GM13976 (cell line): ENCODE measurements around the gene VTI1B.
"Not testable (repeated sequence)": the region's sequence is repeated elsewhere in the genome, so short reads cannot be mapped to it uniquely, and the experiment has no call there.

Source experiments
- DNase-seq: peaks from one replicate; pipeline ENCODE4 v3.0.0; 2012; ENCODE audit warnings: low spot score
- CTCF ChIP-seq: IDR thresholded peaks from 2 replicates; pipeline ENCODE4 v1.5.1; 2012; ENCODE audit warnings: borderline replicate concordance, mild to moderate bottlenecking; ENCODE audit not compliant: insufficient read depth; ENCODE audit errors: extremely low read depth, missing control alignments, control extremely low read depth
- in situ Hi-C: fragments of 300-500 bp; cut with MboI; formaldehyde crosslinking; loops from one replicate; pipeline ENCODE4 v1.12.0; 2022; ENCODE audit warnings: low sequenced_read_pairs, mixed read lengths, inconsistent platforms; ENCODE audit not compliant: unreplicated experiment

VTI1B gene

DNA sequence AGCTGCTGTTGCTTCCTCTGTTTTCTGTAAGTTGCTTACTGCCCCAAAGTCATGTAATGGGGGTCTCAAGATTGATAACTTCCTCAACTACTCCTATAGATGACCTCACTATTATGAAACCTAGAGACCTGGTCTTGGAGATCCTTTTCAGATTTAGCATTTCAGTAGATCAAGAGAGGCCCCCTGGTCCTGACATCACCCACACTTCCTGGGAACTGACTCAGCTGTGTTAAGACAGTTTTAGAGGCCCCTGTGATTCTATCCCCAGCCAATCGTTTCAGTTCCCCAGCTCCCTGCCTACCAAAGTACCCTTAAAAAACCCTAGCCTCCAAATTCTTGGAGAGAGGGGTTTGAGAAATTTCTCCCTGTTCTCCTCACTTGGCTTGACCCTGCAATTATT is 63.9 kb downstream of the VTI1B start:
- no peak for DNase-seq
- TF ChIP-seq CTCF, result no peak
- in situ Hi-C loops, result loop anchor here (10.0 kb wide), 1 partner anchor 94 kb away; the partner anchor contains the start of gene RDH12

GRCh38 chr14:67609642-67610310 is 64.7 kb downstream of the VTI1B start:
- in situ Hi-C loops, result loop anchor here (10.0 kb wide), 1 partner anchor 95 kb away; the partner anchor contains the start of gene RDH12
- TF ChIP-seq CTCF, result no peak

DNA sequence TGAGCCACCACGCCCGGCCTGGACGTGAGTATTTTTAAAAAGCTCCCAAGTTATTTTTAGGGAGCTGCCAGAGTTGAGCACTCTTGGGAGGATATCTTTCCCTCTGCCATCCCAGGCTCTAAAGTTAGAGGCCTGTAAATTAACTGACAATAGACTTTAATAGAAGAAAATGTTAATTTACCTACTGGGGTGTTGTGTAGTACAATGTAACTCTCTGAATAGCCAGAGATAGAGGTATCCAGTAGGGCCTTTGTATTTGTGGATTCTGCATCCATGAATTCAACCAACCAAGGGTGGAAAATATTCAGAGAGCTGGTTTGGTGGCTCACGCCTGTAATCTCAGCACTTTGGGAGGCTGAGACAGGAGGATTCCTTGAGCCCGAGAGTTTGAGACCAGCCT is 66.8 kb downstream of the VTI1B start:
- TF ChIP-seq CTCF, result no peak
- in situ Hi-C loops, result no loop called here
- no peak for DNase-seq

More at GRCh38 chr14:67609642-67610310, 64.7 kb downstream of the VTI1B start:
- DNase-seq, result no peak

DNA sequence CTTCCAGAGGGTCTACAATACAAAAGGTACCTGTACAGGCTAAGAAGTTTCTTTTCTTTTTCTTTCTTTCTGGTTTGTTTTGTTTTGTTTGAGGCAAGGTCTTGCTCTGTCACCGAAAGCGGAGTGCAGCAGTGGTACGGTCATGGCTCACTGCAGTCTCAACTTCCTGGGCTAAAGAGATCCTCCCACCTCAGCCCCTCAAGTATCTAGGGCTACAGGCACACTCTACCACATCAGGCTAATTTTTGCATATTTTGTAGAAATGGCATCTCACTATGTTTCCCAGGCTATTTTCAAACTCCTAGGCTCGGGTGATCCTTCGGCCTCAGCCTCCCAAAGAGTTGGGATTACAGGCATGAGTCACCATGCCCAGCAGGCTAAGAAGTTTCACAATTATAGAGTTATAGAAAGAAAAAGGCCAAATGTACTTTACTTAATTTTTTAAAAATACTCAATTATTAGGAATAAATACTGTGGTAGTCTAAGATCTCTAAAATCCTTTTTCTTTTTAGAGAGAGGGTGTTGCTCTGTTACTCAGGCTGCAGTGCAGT is 71.4 kb downstream of the VTI1B start:
- no peak for DNase-seq
- TF ChIP-seq CTCF, result no peak
- in situ Hi-C loops, result no loop called here

DNA sequence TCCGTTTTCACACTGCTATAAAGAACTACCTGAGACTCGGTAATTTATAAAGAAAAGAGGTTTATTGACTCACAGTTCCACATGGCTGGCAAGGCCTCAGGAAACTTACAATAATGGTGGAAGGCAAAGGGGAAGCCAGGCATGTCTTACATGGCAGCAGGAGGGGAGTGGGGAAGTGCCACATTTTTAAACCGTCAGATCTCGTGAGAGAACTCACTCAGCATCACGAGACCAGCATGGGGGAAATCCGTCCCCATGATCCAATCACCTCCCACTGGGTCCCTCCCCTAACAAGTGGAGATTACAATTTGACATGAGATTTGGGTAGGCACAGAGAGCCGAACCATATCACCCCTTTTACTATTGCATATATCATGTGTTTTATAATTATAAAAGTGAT is 72.4 kb downstream of the VTI1B start:
- TF ChIP-seq CTCF, result no peak
- DNase-seq, result no peak
- in situ Hi-C loops, result no loop called here

GRCh38 chr14:67600562-67600974 is 73.9 kb downstream of the VTI1B start:
- in situ Hi-C loops, DNase-seq: not testable (repeated sequence)
